ENCODE results near the gene CHD2.

CHD2 gene

GRCh38 chr15:92928225-92928750 is 28.2 kb downstream of the CHD2 start:
- in situ Hi-C loops (cut with MboI; ENCODE audit: low sequenced_read_pairs) = no loop called here

- in situ Hi-C loops (cut with MboI; ENCODE audit: low sequenced_read_pairs) = no loop called here
Measured at GRCh38 chr15:92929002-92929401, 28.9 kb downstream of the CHD2 start.

DNA sequence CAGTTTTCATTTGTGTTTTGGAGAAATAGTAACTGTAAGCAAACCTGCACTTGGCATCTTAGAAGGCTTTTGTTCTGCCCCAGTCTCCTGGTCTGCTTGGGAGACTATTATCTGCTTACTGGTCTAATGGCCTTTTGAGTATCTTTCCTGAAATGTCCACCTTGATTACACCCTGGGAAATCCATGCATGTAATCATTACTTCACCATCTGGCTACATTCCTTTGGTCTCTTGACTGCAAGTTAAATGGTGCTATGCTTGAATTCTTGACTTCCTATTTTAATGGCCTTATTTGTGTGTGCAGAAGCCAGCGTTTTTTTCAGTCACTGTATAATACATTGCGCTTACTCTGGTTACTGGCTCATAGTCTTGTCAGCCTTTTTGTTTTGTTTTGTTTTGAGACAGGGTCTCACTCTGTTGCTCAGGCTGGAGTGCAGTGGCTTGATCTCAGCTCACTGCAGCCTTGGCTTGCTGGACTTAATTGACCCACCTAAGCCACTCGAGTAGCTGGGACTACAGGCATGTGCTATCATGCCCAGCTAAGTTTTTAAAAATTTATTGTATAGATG is 30.0 kb downstream of the CHD2 start:
- in situ Hi-C loops (cut with MboI; ENCODE audit: low sequenced_read_pairs) = no loop called here

DNA sequence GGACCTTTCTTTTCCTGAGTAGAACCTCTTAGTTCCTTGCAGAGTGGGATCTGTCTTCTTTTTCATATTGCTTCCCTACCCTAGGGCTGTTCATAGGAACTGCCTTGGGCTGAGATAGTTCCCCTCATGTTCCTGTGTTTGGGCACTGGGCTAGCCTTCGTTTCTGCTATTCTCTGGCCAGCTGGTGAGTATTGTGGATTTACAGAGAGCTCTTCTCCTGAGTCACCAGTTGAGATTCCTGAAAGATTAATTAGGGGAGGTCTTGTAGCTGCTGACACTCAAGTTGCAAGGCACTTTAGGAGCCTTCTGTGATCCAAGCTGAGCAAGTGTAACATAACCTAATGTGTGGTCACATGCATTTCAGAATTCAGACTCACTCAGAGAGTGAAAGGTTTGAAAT is 30.7 kb downstream of the CHD2 start:
- in situ Hi-C loops (cut with MboI; ENCODE audit: low sequenced_read_pairs) = no loop called here

DNA sequence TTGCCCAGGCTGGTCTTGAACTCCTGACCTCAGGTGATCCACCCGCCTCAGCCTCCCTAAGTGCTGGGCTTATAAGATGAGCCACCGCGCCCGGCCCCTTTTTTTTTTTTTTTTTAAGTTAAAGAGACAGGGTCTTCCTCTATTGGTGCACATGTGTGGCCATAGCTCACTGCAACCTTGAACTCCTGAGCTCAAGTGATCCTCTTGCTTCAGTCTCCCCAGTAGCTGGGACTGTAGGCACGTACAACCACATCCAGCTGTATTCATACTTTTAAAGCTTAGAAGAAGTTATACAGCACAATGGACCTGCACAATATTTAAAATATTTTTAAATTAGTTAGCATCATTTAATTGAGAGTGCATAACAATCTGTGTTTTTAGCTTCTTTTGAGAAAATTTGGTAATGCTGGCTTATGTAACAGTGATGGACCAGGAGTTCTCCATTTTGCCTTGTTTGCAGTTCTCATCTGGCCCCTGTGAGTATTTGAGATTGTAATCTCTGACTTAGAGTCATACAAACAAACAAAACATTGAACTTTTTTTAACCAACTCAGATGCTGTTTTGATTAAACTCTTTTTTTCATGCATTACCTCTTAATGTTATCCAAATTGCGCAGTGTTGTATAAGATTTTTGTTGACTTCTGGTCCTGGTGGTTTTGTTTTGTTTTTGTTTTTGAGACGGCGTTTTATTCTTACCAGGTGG is 33.0 kb downstream of the CHD2 start:
- in situ Hi-C loops (cut with MboI; ENCODE audit: low sequenced_read_pairs) = no loop called here

DNA sequence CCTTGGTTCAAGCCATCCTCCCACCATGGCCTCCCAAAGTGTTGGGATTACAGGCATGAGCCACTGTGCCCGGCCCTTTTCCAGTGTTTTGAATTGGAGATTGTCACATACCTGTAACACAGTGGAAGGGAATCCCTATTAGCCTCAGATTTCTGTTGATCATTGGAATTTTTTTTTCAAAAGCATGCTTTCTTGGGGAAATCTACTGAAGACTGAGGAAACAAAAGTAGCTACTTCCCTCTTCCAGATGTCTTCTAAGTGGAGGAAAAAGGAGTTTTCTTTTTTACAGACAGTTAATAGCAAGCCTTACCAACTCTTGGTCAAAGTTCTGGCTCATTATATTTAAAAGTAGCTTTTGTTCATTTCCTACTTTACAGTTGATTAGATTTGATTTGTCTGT is 33.7 kb downstream of the CHD2 start:
- in situ Hi-C loops (cut with MboI; ENCODE audit: low sequenced_read_pairs) = no loop called here

GRCh38 chr15:92934716-92935115 is 34.6 kb downstream of the CHD2 start:
- in situ Hi-C loops (cut with MboI; ENCODE audit: low sequenced_read_pairs) = no loop called here

DNA sequence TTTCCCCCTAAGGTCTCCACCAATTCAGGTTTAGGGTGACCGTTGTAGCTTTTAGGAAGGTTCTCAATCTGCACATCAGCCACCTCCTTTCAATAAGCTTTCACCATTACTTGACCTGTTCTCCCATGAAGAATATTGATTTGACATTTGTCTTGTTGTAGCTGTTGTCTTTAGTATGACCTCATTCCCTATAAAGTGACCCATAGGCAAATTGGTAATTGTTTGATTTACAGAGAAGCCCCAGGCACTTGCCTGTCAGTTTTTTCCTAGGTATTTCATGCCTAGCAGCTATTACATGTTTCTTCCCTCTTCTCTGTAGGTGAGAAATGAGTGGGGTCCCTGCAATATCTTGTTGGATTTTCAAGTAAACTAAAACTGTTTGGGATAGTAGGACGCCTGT is 36.0 kb downstream of the CHD2 start:
- in situ Hi-C loops (cut with MboI; ENCODE audit: low sequenced_read_pairs) = no loop called here

DNA sequence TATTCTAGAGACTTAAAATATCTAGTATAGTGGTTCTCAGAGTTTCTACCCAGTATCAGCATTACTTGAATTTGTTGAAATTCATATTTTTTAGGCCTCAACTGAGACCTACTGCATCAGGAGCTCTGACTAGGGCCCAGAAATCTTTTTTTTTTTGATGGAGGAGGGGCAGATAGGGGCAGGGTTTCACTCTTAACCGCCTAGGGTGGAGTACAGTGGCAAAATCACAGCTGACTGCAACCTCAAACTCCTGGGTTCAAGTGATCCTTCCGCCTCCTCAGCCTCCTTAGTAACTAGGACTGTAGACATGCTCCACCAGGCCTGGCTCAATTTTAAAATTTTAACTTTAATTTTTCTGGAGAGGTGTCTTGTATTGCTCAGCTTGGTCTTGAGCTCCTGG is 36.6 kb downstream of the CHD2 start:
- in situ Hi-C loops (cut with MboI; ENCODE audit: low sequenced_read_pairs) = no loop called here

DNA sequence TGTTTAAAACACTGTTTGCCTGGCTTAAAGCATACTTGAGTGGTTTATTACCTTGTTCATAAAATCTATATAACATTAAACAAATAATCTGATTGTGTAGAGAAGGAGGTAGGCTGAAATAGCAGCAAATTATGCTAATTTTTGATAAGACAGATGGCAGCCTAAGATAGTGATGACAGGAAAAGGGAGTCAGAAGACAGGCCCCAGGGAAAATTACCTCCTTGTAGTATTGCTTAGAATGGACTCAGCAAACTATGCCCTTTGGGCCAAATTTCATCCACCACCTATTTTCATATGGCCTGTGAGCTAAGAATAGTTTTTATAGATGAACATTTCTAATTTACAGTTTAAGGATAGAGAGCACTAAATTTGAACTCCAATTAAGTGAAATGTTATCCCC is 37.8 kb downstream of the CHD2 start:
- in situ Hi-C loops (cut with MboI; ENCODE audit: low sequenced_read_pairs) = no loop called here

DNA sequence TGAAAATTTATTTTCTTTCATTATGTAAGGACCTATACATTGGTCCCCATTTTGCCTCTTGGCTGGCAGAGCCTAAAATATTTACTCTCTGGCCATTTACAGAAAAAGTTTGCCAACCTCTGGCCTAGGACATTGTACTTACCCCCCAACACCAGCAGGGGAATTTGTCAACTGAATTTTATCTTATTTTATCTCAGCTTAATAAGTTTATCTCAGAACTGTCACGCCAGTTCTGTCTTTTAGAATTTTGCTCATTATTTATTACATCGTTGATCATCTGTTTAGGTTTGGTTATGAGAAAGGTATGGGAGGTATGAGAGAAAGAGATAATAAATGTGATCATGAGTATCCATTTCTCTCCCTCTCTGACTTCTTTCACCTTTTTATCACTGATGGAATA is 38.3 kb downstream of the CHD2 start:
- in situ Hi-C loops (cut with MboI; ENCODE audit: low sequenced_read_pairs) = no loop called here

DNA sequence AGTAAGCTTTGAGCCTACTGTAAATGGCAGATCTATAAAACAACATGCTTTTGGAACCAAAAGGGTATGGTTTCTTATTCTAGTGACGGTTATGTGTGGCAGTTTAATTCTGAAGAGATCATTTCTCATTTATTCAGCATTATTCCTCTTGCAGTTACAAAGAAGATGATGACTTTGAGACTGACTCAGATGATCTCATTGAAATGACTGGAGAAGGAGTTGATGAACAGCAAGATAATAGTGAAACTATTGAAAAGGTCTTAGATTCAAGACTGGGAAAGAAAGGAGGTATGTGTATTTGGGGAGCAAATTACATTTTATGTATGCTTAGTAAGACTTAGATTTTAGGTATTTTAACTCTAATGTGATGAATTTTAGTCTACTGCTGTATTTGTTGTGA is 41.5 kb downstream of the CHD2 start:
- in situ Hi-C loops (cut with MboI; ENCODE audit: low sequenced_read_pairs) = no loop called here

DNA sequence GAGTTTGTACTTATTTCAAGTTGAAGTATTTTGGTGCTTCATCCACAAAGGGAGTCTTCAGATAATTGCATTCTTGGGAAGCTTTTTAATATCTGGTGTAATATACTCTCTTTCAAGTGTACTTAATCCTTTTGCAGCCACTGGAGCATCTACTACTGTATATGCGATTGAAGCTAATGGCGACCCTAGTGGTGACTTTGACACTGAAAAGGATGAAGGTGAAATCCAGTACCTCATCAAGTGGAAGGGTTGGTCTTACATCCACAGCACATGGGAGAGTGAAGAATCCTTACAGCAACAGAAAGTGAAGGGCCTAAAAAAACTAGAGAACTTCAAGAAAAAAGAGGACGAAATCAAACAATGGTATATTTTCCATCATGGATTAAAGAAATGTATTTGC is 42.6 kb downstream of the CHD2 start:
- in situ Hi-C loops (cut with MboI; ENCODE audit: low sequenced_read_pairs) = no loop called here

- in situ Hi-C loops (cut with MboI; ENCODE audit: low sequenced_read_pairs) = no loop called here
Measured at GRCh38 chr15:92943581-92943980, 43.5 kb downstream of the CHD2 start.

DNA sequence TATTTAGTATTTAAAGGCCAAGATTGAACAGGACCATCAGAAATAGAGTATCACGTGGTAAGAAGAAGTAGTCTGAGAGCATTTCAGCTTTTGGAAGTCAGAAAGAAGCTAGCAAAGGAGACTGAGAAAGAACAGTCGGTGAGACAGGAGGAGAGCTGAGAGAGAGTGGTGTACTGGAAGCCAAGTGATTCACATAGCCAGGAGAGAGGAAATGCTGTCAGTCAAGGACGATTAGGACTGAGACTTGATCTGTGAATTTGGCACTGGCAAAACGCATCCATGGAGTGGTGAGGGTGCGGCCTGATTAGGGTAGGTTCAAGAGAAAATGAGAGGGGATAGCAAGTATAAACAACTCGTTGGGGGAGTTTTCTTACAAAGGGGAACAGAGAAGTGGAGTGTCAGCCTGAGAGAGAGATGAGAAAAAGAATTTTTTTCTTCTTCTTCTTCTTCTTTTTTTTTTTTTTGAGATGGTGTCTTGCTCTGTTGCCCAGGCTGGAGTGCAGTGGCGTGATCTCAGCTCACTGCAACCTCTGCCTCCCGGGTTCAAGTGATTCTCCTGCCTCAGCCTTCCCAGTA is 44.9 kb downstream of the CHD2 start:
- in situ Hi-C loops (cut with MboI; ENCODE audit: low sequenced_read_pairs) = no loop called here

DNA sequence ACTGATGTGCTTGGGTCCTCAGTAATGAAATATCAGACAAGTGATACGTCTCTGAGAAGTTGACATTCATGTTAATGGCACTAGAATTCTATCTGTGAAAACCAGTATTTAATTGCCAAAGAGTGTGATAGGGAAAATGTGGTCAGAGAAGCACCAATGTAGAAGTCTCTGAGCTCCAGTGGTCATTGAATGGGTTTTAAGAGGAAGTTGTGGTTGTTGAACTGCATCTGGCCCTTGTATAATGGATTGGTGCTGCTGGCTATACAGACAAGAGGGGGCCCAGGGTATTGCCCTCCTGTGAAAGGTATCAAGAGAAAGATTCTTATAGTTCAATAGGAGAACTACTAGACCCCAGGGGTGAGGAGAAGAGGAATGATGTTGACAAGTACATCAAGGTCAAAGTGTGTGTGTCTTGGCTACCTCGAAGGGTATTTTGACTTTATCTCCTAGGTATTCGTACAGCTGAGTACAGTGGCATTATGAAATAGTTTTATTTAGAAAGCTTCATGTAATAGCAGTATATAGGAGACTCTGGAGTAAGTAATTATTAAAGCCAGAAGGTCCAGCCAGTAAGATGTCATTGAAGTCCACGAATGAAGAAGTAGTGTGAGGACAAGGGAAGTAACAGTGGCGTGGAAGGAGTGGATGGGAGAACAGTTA is 47.1 kb downstream of the CHD2 start:
- in situ Hi-C loops (cut with MboI; ENCODE audit: low sequenced_read_pairs) = no loop called here

DNA sequence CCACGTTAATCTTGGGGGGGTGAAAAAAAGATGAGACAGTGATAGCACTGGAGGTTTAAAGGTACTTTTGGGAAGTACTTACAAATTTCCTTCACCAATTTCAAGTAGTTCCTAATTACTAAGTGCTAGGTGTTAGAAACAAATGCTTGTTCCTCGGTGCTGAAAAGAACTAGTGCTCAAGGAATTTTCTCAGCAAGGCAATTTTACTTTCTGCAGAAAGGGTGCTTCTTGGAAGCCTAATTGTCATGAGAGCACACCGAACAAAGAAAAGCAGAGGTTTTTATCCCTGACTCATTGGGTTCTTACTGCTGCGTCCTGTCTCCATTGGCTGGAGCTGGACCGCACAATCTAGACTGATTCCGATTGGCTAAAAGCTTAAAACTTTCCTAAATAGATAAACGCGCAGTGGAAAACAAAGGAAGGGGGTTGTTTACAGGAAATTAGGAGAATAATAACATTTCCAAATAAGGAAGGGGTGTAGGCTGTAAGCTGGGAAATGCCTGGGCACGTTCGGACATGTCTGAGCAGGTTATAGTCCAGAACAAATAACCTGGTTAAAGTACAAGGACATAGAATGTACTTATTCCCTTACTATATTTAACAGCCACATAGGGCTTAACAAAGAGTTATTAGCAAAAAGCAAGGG is 49.6 kb downstream of the CHD2 start:
- in situ Hi-C loops (cut with MboI; ENCODE audit: low sequenced_read_pairs) = no loop called here

DNA sequence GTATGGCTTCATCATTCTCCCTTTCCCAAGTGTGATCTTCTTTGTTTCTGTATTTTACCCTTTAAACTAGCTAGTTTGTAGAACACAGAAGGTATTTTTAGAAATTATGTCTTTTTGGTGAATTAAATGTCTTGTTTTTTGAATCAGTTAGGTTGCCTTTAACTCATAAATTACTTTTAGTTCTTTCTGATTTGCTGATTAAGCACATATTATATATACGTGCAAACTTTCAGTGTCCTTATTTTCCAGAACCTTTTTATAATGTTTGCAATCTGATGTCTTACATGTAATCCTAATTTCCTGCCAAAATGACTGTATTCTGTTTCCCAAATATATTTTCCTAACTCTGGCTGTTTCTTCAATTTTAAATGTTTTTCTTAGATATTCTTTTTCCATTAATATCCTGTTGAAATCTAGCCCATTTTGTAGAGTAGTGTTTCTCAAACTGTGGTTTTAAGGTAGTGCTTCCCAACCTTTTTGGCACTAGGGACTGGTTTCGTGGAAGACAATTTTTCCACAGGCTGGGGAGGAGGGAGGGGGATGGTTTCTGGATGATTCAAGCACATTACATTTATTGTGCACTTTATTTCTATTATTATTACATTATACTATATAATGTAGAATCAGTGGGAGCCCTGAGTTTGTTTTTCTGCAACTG is 51.8 kb downstream of the CHD2 start:
- in situ Hi-C loops (cut with MboI; ENCODE audit: low sequenced_read_pairs) = no loop called here

- in situ Hi-C loops (cut with MboI; ENCODE audit: low sequenced_read_pairs) = no loop called here
Measured at GRCh38 chr15:92952458-92952850, 52.3 kb downstream of the CHD2 start.

DNA sequence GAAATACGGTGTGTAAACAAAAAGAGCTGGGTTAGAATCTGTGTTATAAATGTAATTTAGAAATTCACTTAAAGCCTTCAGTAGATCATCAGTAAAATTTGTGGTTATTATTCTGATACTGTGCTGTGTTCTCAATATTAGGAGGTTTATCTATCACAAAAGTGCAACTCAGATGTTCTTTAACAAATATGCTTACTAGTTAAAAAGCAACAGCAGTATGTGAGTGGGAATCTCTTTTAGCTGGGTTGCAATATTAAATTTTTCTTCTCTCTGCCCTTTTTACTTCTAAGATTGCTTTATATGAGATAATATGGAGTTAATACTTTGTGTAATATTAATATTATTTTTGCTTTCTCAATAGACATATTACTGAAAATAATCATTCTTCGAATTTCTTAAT is 53.4 kb downstream of the CHD2 start:
- in situ Hi-C loops (cut with MboI; ENCODE audit: low sequenced_read_pairs) = no loop called here

GRCh38 chr15:92954002-92954401 is 53.9 kb downstream of the CHD2 start:
- in situ Hi-C loops (cut with MboI; ENCODE audit: low sequenced_read_pairs) = no loop called here
